NOMO-1 (cell line): ENCODE results near the gene OR2D3.
A peak's percentile ranks its signal among the peaks of the same experiment; 100 is the strongest.
"Not testable (repeated sequence)": the region's sequence is repeated elsewhere in the genome, so short reads cannot be mapped to it uniquely, and the experiment has no call there.

ENCODE experiments used
- DNase-seq, 2 experiments: peaks; one replicate each; lab custom pipeline; 2025; ENCODE audit not compliant: unreplicated experiment in 2 of 2; lab: John Stamatoyannopoulos, UW

The OR2D3 gene, protein sequence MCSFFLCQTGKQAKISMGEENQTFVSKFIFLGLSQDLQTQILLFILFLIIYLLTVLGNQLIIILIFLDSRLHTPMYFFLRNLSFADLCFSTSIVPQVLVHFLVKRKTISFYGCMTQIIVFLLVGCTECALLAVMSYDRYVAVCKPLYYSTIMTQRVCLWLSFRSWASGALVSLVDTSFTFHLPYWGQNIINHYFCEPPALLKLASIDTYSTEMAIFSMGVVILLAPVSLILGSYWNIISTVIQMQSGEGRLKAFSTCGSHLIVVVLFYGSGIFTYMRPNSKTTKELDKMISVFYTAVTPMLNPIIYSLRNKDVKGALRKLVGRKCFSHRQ

DNA sequence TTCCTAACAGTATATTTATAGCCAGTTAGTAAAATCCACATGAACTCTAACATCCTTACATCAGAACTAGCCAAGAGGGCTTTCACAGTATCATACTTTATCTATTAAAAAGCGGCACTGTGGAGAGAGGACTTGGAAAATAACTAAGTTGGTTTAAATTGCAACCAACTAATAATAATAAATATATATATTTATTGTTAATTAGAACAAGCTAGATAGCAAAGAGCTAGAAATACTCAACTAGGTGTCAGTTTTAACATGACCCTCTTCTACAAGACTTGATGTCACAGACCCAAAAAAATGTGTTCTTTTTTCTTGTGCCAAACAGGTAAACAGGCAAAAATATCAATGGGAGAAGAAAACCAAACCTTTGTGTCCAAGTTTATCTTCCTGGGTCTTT is at the start of gene OR2D3:
Gene OR2D3, plus strand, starts transcription at position 301 of the 400 bp plus-strand sequence. Its CDS starts 0 bp downstream, at position 301.
- DNase-seq, result no peak

DNA sequence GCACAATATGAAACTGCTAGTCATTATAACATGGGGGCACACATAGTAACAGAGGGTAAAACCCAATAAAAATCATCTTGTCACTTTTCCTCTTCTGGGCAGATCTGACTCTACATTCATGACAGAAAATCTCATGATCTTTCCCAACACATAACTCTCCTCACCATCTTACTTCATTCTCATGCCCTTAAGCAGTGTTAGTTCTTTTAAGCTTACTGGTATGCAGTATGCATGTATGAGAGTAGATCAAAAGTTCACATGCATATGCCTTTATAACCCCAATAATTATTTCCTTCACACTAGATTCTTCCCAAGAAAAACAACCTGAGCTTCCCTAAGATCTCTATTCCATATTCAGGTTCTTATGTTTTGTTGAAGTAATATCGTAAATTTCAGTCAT is 49.5 kb upstream of the OR2D3 start:
- DNase-seq, result no peak

DNA sequence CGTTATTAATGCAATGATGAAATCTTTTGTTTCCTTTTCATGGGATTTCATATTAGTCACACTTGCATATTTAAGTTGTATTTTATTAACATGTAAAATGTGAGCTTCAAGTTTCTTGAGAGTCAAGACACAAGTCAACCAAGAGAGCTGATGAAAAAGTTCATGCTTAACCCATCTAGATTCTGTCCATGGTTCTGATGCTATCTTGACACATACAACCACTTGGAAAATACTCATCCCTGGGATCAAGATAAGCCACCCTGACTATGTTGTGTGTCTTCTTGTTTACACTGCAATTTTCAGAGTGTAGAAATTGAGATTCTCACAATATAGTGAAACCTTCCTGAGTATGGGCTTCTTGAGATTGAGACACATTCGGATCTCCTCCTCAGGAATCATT is 45.0 kb upstream of the OR2D3 start:
- DNase-seq, result no peak

DNA sequence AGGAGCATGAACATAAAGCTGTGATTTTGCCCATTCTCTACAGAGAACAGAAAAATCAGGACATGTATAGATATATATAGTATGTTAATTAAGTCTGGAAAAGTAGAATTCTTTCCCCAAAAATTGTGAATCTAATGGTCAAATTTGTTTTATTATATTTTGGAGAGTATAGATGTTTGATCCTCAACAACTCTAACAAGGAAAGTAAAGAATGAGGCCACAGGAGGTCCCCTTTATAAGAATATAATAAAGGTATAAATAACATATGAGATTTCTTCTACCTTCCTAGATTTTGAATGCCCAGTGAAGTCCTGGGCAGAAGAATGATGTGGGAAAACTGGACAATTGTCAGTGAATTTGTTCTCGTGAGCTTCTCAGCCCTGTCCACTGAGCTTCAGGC is 44.5 kb upstream of the OR2D3 start, which contains the start of gene OR10A4:
Gene OR10A4, plus strand, starts transcription at position 301 of the 400 bp plus-strand sequence. Its CDS starts 23 bp downstream, at position 324.
- no peak for DNase-seq

DNA sequence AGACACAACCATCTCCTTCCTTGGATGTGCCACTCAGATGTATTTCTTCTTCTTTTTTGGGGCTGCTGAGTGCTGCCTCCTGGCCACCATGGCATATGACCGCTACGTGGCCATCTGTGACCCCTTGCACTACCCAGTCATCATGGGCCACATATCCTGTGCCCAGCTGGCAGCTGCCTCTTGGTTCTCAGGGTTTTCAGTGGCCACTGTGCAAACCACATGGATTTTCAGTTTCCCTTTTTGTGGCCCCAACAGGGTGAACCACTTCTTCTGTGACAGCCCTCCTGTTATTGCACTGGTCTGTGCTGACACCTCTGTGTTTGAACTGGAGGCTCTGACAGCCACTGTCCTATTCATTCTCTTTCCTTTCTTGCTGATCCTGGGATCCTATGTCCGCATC is 43.9 kb upstream of the OR2D3 start:
- no peak for DNase-seq

DNA sequence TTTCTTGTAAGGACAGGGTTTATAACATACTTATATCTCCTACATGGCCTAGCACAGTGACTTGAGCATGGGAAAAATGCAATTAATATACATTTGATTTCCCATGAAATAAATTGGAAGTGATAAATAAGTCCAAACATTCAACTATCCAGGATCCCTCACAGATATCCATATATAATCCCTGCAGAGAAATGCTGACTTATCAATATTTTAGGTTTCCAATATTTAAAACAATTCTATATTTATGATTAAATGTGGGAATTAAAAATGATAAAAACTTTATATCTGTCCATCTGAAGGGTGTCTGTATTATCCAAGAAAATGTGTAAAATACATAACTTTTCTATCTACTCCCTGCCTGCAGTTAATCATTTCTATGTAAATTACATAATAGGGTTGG is 38.1 kb upstream of the OR2D3 start:
- DNase-seq, result no peak

DNA sequence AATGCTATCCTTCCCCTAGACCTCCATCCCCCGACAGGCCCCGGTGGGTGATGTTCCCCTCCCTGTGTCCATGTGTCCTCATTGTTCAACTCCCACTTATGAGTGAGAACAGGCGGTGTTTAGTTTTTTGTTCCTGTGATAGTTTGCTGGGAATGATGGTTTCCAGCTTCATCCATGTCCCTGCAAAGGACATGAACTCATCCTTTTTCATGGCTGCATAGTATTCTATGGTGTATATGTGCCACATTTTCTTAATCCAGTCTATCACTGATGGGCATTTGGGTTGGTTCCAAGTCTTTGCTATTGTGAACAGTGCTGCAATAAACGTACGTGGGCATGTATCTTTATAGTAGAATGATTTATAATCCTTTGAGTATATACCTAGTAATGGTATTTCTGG is 33.1 kb upstream of the OR2D3 start:
- not testable (repeated sequence) for DNase-seq

DNA sequence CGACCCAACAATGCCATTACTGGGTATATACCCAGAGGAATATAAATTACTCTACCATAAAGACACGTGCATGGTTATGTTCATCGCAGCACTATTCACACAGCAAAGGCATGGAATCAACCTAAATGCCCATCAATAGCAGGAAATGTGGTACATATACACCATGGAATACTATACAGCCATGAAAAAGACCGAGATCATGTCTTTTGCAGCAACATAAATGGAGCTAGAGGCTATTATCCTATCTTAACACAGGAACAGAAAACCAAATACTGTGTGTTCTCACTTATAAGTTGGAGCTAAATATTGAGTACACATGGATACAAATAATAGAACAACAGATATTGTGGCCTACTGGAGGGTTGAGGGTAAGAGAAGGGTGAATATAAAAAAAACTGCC is 32.0 kb upstream of the OR2D3 start:
- DNase-seq, result no peak

DNA sequence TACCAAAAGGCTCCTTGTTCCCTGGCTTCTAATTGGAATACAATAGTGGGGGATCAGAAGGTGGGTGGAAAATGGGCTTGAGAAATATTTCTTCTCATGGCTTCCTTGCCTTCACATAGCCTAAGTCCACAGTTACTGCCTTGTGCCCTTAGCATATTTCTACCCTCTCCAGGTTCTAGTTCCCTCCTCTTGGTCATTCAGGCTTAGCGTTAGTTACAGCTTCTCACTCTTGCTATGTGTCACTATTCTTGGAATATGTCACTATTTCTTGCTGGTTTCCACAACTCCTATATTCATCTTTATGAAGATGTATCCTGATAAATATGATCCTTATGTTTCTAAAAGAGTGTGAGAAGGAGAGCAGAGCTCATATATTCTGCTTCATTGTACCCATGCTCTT is 31.0 kb upstream of the OR2D3 start:
- no peak for DNase-seq

DNA sequence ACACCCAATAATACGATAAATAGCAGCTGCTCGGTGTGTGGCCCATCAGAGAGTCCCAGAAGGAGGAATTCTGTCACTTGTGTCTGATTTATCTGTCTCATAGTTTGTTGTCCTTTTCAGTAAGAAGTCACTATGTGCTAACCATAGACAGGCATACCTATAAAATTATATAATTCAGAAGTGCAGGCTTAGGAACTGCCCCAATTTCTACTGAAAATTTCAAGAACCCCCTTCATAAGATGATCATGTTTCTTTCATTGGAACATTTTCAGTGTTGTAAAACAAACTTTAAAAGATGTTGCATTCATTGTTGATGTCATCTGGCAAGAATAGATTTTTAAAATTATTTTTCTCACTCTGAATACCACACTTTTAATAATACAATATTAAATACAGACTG is 28.4 kb upstream of the OR2D3 start, which contains the start of gene OR2D2:
Gene OR2D2, minus strand, starts transcription at position 101 of the 400 bp plus-strand sequence. Its CDS starts 0 bp downstream, at position 101.
- no peak for DNase-seq

DNA sequence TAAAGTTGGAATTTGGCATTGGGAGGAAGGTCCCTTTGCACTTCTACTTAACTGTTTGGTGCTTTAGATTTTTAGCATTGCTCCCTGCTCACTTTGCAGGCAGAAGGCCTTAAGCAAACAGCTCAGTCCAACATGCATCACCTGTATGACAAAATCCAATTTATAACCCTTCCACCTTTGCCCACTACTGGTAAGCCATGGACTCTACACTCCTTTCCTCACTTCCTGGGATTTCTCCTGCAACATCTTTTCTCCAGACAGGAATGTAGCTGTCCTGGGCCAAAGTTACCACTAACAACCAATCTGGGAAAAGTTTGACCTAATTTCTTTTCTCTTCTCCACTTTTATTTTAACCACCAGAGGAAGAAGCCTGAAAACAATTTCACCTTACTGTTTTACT is 26.7 kb upstream of the OR2D3 start:
- no peak for DNase-seq

DNA sequence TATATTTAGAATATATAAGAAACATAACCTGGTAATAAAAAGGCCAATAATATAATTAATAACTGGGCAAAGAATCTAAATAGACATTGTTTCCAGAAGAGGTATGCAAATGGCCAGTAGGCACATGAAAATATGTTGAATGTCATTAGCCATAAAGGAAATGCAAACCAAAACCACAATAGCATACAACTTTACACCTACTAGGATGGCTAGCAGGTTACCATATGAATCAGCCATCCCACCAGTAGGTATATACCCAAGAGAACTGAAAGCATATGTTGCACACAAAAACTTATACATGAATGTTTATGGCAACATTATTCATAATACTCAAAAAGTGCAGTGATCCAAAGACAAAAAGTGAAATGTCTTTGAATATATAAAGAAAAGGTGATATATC is 25.8 kb upstream of the OR2D3 start:
- DNase-seq, result no peak

DNA sequence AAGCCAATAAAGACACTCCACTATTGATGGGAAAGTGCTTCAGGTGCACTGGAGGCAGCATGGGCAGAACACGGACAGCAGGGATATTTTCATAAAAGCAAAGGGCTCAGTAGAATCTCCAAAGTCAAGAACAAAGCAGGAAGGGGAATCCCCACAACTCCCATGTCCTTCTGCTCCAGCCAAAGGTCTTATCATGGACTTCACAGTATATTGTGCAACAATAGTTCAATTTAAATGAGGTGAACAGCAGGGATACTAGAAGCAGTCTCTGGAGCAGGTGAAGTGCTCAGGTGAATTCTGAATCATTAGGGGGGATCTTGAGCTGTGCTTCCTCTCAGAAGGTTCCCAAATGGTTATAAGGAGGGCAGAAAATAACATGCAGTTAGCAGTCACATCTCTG is 21.9 kb upstream of the OR2D3 start:
- no peak for DNase-seq

DNA sequence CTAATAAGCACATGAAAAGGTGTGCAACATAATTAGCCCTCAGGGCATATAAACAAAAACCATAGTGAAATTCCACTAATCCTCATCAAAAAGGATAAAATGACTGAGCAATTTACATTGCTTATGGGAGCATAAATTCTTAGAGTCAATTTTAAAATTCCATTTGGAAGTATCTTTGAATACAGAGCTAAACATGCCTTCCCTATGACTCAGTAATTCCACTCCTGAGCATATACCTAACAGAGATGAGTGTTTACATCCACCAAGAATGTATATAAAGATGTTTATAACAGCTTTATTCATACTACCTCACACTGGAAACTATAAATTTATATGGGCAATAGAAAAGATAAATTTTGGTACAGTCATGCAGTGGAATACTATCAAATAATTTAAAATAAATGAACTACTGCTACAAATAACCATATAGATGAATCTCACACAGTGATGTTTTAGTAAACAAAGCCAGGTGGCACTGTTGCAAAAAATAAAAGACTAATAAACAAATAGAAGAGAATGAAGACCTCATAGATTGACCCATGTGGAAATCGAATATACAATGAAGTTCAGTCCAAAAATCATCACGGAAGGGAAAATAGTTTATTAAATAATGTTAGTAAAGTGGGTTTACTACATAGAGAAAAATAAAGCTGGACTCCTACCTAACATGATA is 20.3 kb upstream of the OR2D3 start:
- no peak for DNase-seq

DNA sequence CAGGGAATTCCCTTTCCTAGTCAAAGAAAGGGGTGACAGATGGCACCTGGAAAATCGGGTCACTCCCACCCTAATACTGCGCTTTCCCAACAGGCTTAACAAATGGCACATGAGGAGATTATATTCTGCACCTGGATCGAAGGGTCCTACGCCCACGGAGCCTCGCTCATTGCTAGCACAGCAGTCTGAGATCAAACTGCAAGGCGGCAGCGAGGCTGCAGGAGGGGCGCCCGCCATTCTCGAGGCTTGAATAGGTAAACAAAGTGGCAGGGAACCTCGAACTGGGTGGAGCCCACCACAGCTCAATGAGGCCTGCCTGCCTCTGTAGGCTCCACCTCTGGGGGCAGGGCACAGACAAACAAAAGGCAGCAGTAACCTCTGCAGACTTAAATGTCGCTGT is 16.0 kb upstream of the OR2D3 start:
- DNase-seq, result not testable (repeated sequence)

DNA sequence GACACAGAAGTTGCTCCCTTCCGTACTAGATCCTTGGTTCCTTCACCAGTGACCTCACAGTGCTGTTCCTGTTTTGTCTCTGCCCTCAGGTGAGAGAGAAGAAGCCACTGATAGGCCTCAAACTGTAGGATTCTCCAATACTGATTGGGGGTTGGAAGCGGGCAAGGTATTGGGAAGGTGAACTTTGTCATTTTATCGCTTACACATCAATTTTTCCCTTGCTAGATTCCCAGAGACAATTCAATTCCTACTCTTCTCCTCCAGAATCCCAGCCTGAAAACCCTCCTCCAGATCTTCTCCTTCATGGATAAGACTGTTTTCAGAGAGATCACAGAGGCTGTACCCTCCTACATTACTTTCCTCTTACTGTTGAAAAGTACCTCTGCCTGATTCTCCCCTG is 9.4 kb upstream of the OR2D3 start:
- no peak for DNase-seq

DNA sequence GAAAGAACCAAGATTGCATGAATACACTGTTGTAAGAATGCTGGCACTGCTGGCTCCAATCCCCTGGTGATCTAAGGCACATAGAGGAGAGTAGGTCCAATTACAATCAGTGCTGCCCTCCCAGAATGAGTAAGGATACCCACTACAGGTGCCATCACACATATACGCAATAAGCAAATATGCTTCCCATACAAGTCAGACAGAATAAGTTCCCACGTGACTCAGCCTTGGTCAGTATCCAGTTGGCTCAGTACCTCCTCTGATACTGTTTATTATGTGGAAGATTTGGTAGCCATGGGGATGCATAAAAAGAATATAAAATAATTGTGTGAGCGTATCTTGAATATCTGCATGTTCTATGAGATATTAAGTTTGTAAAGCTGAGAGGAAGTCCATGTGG is 8.9 kb upstream of the OR2D3 start:
- DNase-seq, result no peak

DNA sequence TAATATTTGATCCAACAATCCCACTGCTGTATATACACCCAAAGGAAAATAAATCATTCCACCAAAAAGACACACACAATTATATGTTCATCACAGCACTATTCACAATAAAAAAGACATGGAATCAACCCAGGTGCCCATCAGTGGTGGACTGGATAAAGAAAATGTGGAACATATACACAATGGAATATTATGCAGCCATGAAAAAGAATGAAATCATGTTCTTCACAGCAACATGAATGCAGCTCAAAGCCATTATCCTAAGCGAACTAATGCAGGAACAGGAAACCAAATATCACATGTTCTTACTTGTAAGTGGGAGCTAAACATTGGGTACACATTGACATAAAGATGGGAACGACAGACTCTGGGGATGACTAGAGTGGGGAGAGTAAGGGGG is 1.1 kb upstream of the OR2D3 start:
- no peak for DNase-seq

DNA sequence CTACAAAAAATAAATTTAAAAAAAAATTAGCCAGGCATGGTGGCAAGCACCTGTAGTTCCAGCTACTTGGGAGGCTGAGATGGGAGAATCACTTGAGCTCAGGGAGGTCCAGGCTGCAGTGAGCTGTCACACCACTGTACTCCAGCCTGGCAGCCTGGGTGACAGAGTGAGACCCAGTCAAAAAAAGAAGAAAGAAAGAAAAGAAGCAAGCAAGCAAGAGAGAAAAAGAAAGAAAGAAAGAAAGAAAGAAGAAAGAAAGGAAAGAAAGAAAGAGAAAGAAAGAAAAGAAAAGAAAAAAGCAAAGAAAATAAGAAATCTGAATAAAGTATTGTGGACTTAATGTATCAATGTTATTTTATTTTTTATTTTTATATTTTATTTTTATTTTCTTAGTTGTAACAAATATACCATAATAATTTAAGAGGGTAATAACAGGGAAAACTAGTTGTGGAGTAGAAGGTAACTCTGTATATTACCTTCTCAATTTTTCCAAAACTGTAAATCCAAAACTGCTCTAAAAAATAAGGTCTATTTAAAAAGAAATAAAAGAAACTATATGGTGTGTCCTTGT is 4.3 kb downstream of the OR2D3 start:
- DNase-seq, result no peak

DNA sequence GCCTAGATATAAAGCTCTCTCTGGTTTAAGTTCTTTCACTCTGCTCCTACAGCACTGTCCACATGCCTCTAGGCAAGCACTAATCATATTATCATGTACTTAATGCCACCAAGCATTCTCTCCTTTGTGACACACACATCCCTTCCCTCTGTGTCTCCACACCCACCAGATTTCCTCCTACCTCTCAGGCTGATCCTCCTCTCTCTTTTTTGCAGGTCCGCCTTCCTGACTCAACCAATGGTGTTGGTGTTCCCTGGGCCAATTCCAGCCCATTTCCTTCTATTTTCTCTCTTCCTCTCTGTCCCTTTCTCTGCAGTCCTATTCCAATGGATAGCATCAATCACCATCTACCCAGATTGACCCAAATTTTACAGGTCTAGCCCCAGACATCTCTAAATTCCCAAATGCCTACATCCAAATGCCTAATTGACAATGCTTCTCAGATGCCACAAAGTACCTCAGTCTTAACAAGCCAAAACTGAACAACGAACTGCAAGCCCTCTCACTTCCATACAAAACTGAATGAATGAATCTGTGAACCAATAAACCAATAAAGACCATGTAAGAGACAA is 4.9 kb downstream of the OR2D3 start:
- no peak for DNase-seq

DNA sequence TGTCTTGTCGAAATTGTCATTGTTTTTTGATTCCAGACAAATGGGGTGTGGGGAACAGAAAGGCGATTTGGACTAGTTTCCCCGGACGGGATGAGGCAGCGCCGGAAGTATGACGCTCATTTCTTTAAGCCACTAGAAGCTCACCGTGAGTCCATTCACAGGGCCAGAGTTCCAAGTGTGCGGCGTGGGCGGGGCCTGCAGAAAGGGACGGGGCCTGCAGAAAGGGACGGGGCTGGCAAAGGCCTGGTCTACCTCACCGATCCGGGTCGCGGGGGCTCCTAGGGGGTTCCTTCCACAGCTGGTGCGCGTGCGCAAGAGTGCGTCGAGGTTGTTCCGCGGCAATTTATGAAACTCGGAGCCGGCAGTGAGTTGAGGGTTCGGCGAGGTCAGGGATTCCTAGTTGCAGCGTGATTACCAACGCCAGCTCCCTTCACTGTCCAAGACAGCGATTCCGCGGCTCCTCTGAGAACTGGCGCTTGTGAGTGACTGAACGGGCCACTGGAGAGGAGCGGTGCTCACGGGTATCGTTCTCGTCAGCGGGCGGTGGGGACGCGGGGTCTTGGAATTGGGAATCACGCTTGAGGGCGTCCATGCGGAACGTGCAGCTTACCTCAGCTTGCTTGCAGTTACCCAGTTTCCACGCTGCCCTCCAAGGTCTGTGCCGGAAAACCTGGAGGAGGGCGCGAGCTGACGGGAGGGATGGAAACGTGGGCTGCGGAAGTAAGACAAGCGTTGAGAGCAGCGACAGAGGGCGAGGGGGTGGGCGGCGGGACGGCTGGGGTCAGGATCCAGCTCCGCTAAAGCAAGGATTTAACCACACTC is 5.6 kb downstream of the OR2D3 start, which contains the start of gene ZNF215:
Gene ZNF215, plus strand, starts transcription at position 219 of the 822 bp plus-strand sequence. CDS start 5,847 bp downstream, outside the sequence.
- DNase-seq, result peak; percentile 6 to 7
